GM18507 (cell line): ENCODE results near the gene ELAVL2.

Source experiments
- DNase-seq: peaks from one replicate; pipeline ENCODE4 v3.0.0; 2011; ENCODE audit warnings: low read depth; ENCODE audit not compliant: insufficient read length; ENCODE audit errors: extremely low spot score
- FAIRE-seq: peaks from 2 replicates; lab custom pipeline; 2011; peaks lifted over from hg19 to GRCh38; lab: Jason Lieb, UNC

ELAVL2 gene

DNA sequence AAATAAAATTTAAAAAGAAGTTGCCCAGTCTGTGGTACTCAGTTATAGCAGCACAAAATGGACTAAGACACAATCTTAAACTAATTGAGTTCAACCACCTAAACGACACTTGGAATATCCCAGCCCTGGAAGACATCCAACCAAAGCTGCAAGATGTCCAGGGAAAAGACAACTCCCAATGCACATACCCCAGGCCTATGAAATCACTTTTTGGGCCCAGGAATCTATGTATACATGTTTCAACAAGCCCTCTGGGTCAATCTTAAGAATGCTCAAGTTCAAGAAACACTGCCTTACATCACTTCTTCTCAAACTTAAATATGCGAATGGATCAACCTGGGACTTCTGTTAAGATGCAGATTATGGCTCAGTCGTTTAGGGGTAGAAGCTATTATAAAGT, 148.6 kb downstream of the ELAVL2 start:
- FAIRE-seq (no peak), DNase-seq (no peak)

- FAIRE-seq = no peak
- no peak for DNase-seq
These were observed 151.9 kb downstream of the ELAVL2 start for GRCh38 chr9:23674016-23674585.

DNA sequence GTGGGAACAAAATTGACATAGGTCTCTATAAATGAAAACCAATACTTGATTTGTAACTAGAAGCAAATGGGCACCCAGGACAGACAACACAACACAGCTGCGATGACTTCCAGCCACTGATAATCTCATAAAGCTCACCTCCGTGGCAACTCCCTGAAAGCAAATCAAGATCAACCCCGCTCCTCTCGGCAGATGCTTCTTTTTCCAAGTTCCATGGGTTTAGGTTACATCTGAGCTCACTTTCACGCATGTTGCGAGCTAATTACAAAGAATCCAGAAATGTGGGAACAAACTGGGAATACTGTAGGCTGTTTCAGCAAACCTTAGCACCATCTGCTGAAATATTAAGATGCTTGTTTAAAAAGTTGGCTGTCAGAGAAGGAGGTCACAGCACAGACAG, 153.9 kb downstream of the ELAVL2 start:
- no peak for FAIRE-seq
- DNase-seq = no peak

- DNase-seq (no peak), FAIRE-seq (no peak)
These were observed 156.3 kb downstream of the ELAVL2 start for GRCh38 chr9:23669776-23670175.

- DNase-seq = no peak
- FAIRE-seq = no peak
These were observed 160.4 kb downstream of the ELAVL2 start for GRCh38 chr9:23665635-23666034.

GRCh38 chr9:23665051-23665450, 161.0 kb downstream of the ELAVL2 start:
- no peak for DNase-seq
- FAIRE-seq = no peak

DNA sequence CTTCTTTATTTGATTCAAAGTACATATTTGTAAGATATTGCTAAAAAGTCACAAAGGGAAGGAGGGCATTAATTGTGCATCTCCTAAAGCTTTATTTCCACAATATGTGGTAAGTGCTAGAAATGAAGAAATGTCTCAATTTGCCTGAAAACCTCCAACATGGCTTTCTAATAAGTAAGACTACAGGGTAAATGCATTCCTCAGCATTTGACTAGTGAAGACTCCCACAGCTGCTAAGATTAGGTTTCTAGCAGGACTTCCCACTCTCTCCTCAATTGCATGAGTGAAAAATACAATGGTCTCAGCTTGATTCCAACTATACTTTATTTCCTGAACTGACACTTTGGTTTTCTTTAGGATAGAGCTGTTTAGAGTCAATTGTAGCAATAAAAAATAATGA, 162.1 kb downstream of the ELAVL2 start:
- FAIRE-seq (no peak), DNase-seq (no peak)

DNA sequence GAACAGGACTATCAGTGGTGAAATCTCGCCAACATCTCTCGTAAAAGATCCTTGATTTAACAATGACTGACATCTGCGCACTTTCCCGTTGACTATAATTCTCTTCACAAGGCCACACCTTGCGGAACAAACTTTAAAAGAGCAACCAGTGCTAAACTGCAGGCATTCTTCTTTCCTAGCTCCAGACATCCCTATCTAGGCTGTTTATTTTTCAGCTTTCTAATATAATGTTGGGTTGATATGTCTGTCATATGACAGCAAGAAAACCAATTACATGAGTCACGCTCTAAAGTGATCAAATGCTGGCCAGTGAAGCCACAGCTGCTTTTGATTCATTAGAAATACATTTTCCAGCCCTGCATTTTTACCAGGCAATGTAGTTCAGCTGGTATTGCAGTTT, 162.5 kb downstream of the ELAVL2 start:
- DNase-seq (no peak), FAIRE-seq (no peak)

GRCh38 chr9:23663125-23663524, 162.9 kb downstream of the ELAVL2 start:
- DNase-seq (no peak), FAIRE-seq (no peak)

DNA sequence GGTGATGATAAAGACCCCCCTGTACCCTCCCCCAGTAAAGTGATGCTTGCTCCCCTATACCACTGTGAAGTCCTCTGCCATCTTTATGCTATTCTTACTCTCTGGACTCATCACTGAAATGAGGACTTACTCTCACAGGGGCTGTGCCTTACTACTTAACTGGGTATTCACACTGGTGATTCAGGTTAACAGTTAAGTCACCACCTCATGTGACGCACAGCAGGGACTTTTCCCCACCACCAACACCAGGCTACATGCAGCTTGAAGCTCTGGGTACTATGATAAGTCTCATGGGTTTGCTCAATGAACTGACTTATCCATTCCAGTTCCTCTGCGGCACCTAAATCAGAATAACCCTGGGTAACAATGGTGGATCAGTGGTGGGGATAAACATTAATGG, 163.7 kb downstream of the ELAVL2 start:
- DNase-seq (no peak), FAIRE-seq (no peak)

- DNase-seq = no peak
- no peak for FAIRE-seq
These were observed 166.6 kb downstream of the ELAVL2 start for GRCh38 chr9:23659346-23660006.

GRCh38 chr9:23658376-23659258, 167.4 kb downstream of the ELAVL2 start:
- FAIRE-seq = no peak

GRCh38 chr9:23651051-23651450, 175.0 kb downstream of the ELAVL2 start:
- FAIRE-seq (no peak), DNase-seq (no peak)

More at GRCh38 chr9:23658376-23659258, 167.4 kb downstream of the ELAVL2 start:
- no peak for DNase-seq

DNA sequence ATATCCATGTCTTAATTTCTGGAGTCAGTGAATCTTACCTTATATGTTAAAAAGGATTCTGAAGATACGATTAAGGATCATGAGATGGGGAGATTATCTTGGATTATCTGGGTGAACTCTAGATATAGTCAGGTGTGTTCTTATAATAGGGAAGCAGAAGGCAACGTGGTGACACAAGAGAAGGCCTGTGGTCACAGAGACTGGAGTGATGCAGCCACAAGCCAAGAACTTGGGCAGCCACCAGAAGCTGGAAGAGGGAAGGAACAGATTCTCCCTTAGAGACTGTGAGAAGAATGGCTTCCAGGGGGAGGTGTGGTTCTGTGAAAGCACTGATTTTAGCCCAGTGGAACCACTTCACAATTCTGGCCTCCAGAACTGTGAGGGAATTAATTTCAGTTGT, 177.4 kb downstream of the ELAVL2 start:
- DNase-seq (no peak), FAIRE-seq (no peak)

GRCh38 chr9:23644896-23645295, 181.1 kb downstream of the ELAVL2 start:
- FAIRE-seq = no peak

DNA sequence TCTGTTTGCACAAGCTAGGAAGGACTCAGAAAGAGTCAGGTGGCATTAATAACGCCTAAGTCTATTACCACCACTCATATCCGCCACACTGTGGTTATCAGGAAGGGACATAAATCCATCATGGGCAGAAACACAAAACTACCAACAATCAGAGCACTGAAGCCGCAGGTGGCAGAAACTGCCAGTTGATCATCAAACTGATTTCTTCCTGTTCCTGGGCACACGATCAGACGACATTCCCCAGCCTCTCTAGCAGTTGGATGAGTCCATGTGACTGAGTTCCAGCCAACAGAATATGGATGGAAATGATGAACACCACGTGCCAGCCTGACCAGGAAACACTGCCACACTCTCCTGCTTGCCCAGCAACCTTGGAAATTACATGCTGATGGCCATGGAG, 181.7 kb downstream of the ELAVL2 start:
- FAIRE-seq (no peak), DNase-seq (no peak)

More at GRCh38 chr9:23644896-23645295, 181.1 kb downstream of the ELAVL2 start:
- DNase-seq = no peak

DNA sequence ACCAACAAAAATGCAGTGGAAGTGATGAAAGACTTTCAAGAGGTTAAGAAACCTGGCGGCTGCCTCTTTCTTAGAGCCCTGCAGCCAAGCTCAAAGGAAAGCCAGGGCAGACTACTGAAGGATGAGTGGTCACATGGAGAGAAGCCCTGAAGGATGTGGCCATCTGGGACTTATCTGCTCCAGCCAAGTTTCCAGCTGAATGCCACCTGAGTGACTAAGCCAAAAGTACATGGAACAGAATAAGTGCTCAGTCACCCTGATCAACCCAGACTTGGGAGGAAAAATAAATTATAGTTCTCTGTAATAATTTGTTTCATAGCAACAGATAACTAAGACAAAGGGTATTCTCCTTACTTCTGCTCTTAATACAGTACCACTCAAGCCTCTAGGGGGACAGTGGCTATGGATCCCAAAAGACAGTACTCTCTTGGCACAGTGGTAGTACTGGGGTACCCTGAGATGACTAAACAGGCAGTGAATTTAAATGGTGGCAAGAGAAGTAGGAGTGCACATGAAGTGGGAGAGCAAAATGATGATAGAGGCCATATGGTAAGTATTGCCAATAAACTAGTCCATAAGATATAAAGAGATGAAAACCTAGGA, 182.3 kb downstream of the ELAVL2 start:
- DNase-seq (no peak), FAIRE-seq (no peak)
